NB4 (cell line): ENCODE data around the gene ANKRD30BL.
"Not testable (repeated sequence)": the region's sequence is repeated elsewhere in the genome, so short reads cannot be mapped to it uniquely, and the experiment has no call there.

Experiments used
- CTCF ChIP-seq: IDR thresholded peaks from one replicate; pipeline ENCODE4 v1.5.1; 2012; ENCODE audit warnings: low read depth, low read length
- MAX ChIP-seq: IDR thresholded peaks from 2 replicates; pipeline ENCODE4 v1.6.1; 2011; ENCODE audit warnings: low read depth, low read length
- MYC ChIP-seq: IDR thresholded peaks from 2 replicates; pipeline ENCODE4 v1.6.1; 2011; ENCODE audit warnings: low read depth, low read length
- POLR2A ChIP-seq: IDR thresholded peaks from 2 replicates; pipeline ENCODE4 v1.6.1; 2011; ENCODE audit warnings: mild to moderate bottlenecking; ENCODE audit not compliant: insufficient read length; ENCODE audit errors: extremely low read depth

GRCh38 chr2:132167100-132167499 is 5.3 kb upstream of the ANKRD30BL start:
- TF ChIP-seq CTCF, POLR2A, MYC, MAX: not testable (repeated sequence)
